K562 (cell line): ENCODE results near the gene MMD2.

Source experiments
- EP300 ChIP-seq: IDR thresholded peaks from 2 replicates; pipeline ENCODE4 v1.6.1; 2012; ENCODE audit warnings: low read length, improper control_type of control experiment
- GTF2A2 ChIP-seq: IDR thresholded peaks from 2 replicates; pipeline ENCODE4 v1.6.1; 2016; ENCODE audit warnings: mild to moderate bottlenecking, missing genetic modification characterization, missing compliant biosample characterization
- JUND ChIP-seq, 2 experiments: IDR thresholded peaks; 2 replicates in 1 of 2; 3 replicates in 1 of 2; pipeline ENCODE4 v1.6.1; 2011; ENCODE audit warnings: borderline replicate concordance in 2 of 2, low read depth in 2 of 2, low read length in 2 of 2, improper control_type of control experiment in 1 of 2, missing biosample characterization in 1 of 2, missing genetic modification characterization in 1 of 2, missing genetic modification reagents in 1 of 2
- KAT8 ChIP-seq: fragments of 450-650 bp; IDR thresholded peaks from 2 replicates; pipeline ENCODE4 v1.6.1; 2016; ENCODE audit warnings: low read depth, mild to moderate bottlenecking
- SMARCA4 ChIP-seq: fragments of 450-650 bp; IDR thresholded peaks from 2 replicates; pipeline ENCODE4 v1.6.1; 2016
- SRSF1 ChIP-seq: fragments of 200-400 bp; formaldehyde crosslinking; IDR thresholded peaks from 2 replicates; pipeline ENCODE4 v1.6.1; 2017; ENCODE audit warnings: mild to moderate bottlenecking, low read depth, low read length, moderate library complexity
- STAT5B ChIP-seq: fragments of 250-450 bp; sonication (Bioruptor Pico); IDR thresholded peaks from 2 replicates; pipeline ENCODE4 v1.8.0; 2021; ENCODE audit warnings: mild to moderate bottlenecking, inconsistent platforms
- TBL1XR1 ChIP-seq, 2 experiments: IDR thresholded peaks; 2 replicates each; pipeline ENCODE4 v1.6.1; 2012; ENCODE audit warnings: improper control_type of control experiment in 2 of 2, low read length in 2 of 2, mild to moderate bottlenecking in 1 of 2
- U2AF1 ChIP-seq: fragments of 200-400 bp; formaldehyde crosslinking; optimal IDR thresholded peaks from 2 replicates; pipeline ENCODE3; 2017; ENCODE audit warnings: mild to moderate bottlenecking, low read depth, low read length, moderate library complexity
- ZBED1 ChIP-seq: IDR thresholded peaks from 2 replicates; pipeline ENCODE4 v1.6.1; 2014
- TF ChIP-seq, protein P1 (sequence below): fragments of 450-650 bp; formaldehyde crosslinking; IDR thresholded peaks from 2 replicates; pipeline ENCODE4 v1.4.0; 2022; ENCODE audit warnings: missing genetic modification characterization
- TF ChIP-seq, protein P2 (sequence below), 2 experiments: IDR thresholded peaks; 2 replicates each; pipeline ENCODE4 v1.6.1; 2012; ENCODE audit warnings: improper control_type of control experiment in 2 of 2, low read depth in 2 of 2, low read length in 2 of 2, borderline replicate concordance in 1 of 2
- TF ChIP-seq, protein P3 (sequence below): fragments of 250-450 bp; sonication (Bioruptor Pico); IDR thresholded peaks from 2 replicates; pipeline ENCODE4 v1.8.0; 2021; ENCODE audit warnings: mild to moderate bottlenecking, moderate library complexity

DNA sequence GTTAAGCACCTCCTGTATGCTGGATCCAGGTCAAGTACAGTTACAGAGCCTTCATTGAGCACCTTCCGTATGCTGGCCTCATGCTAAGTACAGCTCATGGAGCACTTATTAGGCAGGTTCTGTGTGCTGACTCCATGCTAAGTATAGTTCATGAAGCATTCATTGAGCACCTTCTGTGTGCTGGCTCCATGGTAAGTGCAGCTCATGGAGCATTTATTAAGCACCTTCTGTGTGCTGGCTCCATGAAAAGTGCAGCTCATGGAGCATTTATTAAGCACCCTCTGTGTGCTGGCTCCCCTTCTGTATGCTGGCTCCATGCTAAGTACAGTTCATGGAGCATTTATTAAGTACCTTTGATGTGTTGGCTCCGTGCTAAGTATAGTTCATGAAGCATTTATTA is 30.5 kb downstream of the MMD2 start:
- TF ChIP-seq JUND (IDR thresholded peaks at IDR 0.05; ENCODE audit: borderline replicate concordance, low read depth, low read length) (no peak), JUND (tag; IDR thresholded peaks at IDR 0.05; ENCODE audit: borderline replicate concordance, low read depth, low read length) (no peak), TBL1XR1 (IDR thresholded peaks at IDR 0.05; ENCODE audit: low read length in 2 of 2) (no peak), U2AF1 (no peak), STAT5B (CRISPR knock-in tag) (no peak), GTF2A2 (no peak), ZBED1 (no peak), SRSF1 (no peak), SMARCA4 (no peak), EP300 (no peak), KAT8 (no peak)
- TF ChIP-seq, protein P1, sequence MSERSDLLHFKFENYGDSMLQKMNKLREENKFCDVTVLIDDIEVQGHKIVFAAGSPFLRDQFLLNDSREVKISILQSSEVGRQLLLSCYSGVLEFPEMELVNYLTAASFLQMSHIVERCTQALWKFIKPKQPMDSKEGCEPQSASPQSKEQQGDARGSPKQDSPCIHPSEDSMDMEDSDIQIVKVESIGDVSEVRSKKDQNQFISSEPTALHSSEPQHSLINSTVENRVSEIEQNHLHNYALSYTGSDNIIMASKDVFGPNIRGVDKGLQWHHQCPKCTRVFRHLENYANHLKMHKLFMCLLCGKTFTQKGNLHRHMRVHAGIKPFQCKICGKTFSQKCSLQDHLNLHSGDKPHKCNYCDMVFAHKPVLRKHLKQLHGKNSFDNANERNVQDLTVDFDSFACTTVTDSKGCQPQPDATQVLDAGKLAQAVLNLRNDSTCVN (CRISPR knock-in tag), result no peak
- TF ChIP-seq, protein P2, sequence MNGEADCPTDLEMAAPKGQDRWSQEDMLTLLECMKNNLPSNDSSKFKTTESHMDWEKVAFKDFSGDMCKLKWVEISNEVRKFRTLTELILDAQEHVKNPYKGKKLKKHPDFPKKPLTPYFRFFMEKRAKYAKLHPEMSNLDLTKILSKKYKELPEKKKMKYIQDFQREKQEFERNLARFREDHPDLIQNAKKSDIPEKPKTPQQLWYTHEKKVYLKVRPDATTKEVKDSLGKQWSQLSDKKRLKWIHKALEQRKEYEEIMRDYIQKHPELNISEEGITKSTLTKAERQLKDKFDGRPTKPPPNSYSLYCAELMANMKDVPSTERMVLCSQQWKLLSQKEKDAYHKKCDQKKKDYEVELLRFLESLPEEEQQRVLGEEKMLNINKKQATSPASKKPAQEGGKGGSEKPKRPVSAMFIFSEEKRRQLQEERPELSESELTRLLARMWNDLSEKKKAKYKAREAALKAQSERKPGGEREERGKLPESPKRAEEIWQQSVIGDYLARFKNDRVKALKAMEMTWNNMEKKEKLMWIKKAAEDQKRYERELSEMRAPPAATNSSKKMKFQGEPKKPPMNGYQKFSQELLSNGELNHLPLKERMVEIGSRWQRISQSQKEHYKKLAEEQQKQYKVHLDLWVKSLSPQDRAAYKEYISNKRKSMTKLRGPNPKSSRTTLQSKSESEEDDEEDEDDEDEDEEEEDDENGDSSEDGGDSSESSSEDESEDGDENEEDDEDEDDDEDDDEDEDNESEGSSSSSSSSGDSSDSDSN (IDR thresholded peaks at IDR 0.05; ENCODE audit: borderline replicate concordance in 1 of 2, low read depth in 2 of 2, low read length in 2 of 2), result no peak
- TF ChIP-seq, protein P3, sequence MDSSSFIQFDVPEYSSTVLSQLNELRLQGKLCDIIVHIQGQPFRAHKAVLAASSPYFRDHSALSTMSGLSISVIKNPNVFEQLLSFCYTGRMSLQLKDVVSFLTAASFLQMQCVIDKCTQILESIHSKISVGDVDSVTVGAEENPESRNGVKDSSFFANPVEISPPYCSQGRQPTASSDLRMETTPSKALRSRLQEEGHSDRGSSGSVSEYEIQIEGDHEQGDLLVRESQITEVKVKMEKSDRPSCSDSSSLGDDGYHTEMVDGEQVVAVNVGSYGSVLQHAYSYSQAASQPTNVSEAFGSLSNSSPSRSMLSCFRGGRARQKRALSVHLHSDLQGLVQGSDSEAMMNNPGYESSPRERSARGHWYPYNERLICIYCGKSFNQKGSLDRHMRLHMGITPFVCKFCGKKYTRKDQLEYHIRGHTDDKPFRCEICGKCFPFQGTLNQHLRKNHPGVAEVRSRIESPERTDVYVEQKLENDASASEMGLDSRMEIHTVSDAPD (CRISPR knock-in tag), result no peak
